ENCODE results near the gene WNT10A.

Gene WNT10A

DNA sequence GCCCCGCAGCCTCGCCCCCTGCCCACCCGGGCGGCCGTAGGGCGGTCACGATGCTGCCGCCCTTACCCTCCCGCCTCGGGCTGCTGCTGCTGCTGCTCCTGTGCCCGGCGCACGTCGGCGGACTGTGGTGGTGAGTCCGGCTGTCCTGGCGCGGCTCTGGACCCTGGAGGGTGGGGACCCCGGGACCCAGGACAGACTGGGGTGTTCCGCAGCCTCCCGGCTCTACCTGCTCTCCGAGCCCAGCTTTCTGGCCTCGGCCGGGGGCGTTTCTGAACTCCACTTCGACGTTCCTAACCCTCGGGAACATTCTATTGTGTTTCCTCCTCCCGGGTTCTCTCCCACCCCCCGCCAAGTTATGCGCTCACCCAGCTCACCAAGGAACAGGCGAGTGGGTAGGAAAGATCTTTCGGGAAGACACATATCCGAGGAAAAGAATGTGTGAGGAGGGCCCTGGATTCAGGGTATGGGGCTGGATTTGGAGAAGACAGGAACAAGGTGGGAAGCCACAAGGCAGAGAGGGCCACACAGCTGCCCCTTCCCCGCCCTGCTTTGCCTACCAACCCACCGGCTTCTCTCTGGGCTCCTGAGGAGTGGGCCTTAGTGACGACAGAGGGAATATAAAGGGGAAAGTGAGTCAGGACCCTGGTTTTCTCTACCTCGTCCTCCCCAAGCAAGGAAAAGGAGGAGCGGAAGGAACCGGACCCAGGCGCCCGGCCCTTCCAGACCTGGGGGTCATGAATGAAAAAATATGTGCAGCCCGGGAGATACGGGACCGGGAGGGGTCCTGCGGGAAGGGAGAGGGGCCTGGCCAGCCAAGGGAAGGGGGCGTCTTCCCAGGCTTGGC is 20.4 kb upstream of the WNT10A start:
- DNase-seq (ENCODE audit: extremely low spot score) = no peak
- ChIA-PET CTCF (interaction anchor here (0.8 to 3.4 kb wide), 4 partner anchors 8 to 120 kb away, joined by 3 to 15 read pairs (median 6); no protein-coding TSS in a partner anchor), POLR2A (no interaction called here)
- TF ChIP-seq, protein P1, sequence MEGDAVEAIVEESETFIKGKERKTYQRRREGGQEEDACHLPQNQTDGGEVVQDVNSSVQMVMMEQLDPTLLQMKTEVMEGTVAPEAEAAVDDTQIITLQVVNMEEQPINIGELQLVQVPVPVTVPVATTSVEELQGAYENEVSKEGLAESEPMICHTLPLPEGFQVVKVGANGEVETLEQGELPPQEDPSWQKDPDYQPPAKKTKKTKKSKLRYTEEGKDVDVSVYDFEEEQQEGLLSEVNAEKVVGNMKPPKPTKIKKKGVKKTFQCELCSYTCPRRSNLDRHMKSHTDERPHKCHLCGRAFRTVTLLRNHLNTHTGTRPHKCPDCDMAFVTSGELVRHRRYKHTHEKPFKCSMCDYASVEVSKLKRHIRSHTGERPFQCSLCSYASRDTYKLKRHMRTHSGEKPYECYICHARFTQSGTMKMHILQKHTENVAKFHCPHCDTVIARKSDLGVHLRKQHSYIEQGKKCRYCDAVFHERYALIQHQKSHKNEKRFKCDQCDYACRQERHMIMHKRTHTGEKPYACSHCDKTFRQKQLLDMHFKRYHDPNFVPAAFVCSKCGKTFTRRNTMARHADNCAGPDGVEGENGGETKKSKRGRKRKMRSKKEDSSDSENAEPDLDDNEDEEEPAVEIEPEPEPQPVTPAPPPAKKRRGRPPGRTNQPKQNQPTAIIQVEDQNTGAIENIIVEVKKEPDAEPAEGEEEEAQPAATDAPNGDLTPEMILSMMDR (IDR thresholded peaks at IDR 0.05; ENCODE audit: control extremely low read depth, extremely low read depth, low read depth, missing control alignments) = no peak

DNA sequence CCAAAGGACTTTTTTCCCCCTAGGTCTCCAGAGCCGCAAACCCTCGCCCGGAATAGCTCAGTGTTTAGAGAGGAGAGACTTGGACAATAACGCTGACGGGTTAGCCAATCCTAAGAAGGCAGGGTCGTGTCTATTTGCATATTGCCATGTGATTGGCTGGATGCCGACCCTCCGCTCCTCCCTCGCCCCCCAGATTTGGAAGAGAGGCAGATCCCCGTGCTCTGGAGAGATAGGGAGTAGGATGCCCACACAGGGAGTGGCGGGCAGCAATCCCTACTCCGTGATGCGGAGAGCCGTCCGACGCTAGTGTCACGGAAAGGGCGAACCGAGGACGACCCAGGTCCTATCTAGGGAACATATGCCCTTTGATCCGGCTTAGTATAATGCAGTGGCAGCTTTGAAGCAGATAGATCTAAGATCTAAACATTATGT is 19.7 kb upstream of the WNT10A start:
- TF ChIP-seq, protein P1 (IDR thresholded peaks at IDR 0.05; ENCODE audit: control extremely low read depth, extremely low read depth, low read depth, missing control alignments) = no peak
- CTCF ChIA-PET = interaction anchor here (0.6 to 2.2 kb wide), 4 partner anchors 9 to 119 kb away, joined by 3 to 9 read pairs (median 4); no protein-coding TSS in a partner anchor
- no peak for DNase-seq (ENCODE audit: extremely low spot score)
- POLR2A ChIA-PET = no interaction called here

DNA sequence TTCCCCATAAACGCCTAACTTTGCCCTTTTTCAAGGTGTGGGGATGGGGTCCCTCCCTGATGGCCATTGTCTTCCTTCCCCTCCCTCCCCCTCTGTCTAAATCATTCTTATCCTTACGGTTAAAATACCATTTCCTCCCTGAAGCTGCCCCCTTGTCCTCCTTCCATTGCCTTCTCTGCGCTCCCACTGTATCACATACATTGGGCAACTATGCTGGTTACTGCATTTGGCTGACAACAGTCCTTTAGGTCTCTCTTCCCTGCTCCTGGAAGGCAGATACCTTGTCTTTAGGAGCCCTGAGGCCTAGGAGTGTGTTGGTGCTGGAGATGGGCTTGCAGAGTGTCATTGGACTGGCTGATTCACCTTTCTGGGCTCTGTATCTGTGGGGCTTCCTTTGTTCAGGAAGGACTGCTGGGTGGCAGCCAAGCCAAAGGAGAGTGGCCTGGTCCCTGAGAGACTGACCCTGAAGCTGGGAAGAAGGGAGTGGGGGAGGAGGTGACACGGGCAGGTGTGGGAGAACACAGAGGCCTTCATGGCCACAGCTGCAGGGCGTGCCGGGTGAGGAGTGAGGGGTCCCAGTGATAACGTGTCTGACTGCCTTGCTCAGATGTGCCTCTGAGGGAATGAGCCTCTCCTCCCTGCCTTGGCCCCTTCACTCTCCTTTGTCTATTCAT is 18.9 kb upstream of the WNT10A start:
- ChIA-PET POLR2A (no interaction called here), CTCF (interaction anchor here (1.0 to 5.8 kb wide), 3 partner anchors 15 to 118 kb away, joined by 3 to 39 read pairs (median 13); no protein-coding TSS in a partner anchor)
- no peak for DNase-seq (ENCODE audit: extremely low spot score)
- TF ChIP-seq, protein P1 (IDR thresholded peaks at IDR 0.05; ENCODE audit: control extremely low read depth, extremely low read depth, low read depth, missing control alignments) = no peak

DNA sequence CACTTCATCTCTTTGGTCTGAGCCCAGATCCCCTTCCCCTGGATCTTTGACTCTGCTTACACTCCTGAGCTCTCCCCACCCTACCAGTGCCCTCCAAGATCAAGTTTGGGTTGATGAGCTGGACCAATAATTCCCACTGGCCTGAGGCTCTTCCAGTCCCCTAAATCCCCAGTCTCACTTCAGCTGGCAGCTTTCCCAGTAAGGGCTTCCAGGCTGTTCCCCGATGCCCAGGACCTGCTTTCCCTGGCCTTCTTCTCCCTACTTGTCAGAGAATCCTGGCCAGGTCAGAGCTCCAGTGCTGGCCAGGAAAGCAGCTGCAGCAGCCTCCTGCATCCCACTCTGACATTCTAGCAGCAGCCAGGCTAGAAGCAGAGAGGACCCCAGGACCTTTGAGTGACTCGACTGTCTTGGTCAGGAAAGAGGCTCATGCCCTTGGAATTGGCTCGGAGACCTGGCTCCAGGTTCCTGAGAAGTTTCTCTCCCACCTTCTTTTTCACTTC is 17.6 kb upstream of the WNT10A start:
- DNase-seq (ENCODE audit: extremely low spot score) = no peak
- ChIA-PET POLR2A (no interaction called here), CTCF (interaction anchor here (0.8 to 5.8 kb wide), 6 partner anchors 9 to 35 kb away, joined by 3 to 39 read pairs (median 5); no protein-coding TSS in a partner anchor)
- TF ChIP-seq, protein P1 (IDR thresholded peaks at IDR 0.05; ENCODE audit: control extremely low read depth, extremely low read depth, low read depth, missing control alignments) = no peak

DNA sequence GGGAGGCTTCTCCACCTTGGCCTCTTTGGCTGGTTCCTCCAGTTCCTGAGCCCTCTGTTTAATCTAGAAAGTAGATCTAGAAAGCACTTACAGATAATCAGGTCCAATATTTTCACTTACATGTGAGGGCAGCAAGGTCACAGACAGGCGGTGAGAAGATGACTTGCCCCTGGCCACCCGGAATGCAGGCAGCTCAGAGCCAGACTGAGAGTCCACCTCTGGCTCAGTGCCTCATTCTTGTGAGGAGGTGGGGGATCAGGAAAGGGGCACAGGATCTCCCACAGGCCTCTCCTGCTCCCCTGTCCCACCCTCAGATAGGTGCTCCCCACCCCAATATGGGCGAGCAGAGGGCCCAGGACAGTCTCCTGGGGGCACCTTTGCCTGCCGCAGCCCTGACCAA is 15.3 kb upstream of the WNT10A start:
- TF ChIP-seq, protein P1 (IDR thresholded peaks at IDR 0.05; ENCODE audit: control extremely low read depth, extremely low read depth, low read depth, missing control alignments) = no peak
- CTCF ChIA-PET = interaction anchor here (1.6 to 5.8 kb wide), 4 partner anchors 11 to 115 kb away, joined by 5 to 39 read pairs (median 7); no protein-coding TSS in a partner anchor
- DNase-seq (ENCODE audit: extremely low spot score) = no peak
- POLR2A ChIA-PET = no interaction called here

DNA sequence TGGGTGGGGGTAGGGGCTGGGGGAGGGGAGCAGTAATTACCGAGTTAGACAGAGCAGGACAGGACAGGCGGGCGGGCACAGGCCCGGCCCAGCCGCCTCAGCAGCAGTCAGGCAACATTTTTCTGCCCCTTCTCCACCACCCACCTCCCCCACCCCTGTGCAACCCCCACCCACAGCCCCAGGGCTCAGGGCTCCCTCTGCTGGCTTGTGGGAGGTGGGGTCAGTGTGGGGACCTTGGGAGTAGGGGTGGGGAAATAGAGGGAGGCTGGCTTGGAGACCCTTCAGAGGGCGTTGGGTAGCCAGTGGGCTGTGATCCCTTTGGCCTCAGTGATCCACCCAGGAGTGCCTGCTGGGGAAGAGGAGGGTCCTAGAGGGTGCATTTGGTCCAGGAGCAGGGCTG is 14.7 kb upstream of the WNT10A start:
- CTCF ChIA-PET = interaction anchor here (1.0 to 5.8 kb wide), 6 partner anchors 10 to 115 kb away, joined by 3 to 39 read pairs (median 4); no protein-coding TSS in a partner anchor
- no peak for DNase-seq (ENCODE audit: extremely low spot score)
- TF ChIP-seq, protein P1 (IDR thresholded peaks at IDR 0.05; ENCODE audit: control extremely low read depth, extremely low read depth, low read depth, missing control alignments) = no peak
- POLR2A ChIA-PET = no interaction called here

Data from GM10248 (cell line).